Mesendoderm (in vitro differentiated cells): ENCODE data around the gene ZNF423.
A peak's percentile ranks its signal among the peaks of the same experiment; 100 is the strongest.

Experiments
- DNase-seq: peaks from one replicate; pipeline ENCODE4 v3.0.0; 2013
- H2AK5ac ChIP-seq: 2 replicates; pipeline ENCODE4 v1.6.1; 2013; ENCODE audit warnings: low read length, inconsistent platforms
- H2BK120ac ChIP-seq: 2 replicates; pipeline ENCODE4 v1.6.1; 2013; ENCODE audit warnings: low read depth, mild to moderate bottlenecking, low read length, moderate library complexity, mixed read lengths
- H2BK15ac ChIP-seq: replicated peaks from 2 replicates; pipeline ENCODE4 v1.6.1; 2013; ENCODE audit warnings: low read depth, mild to moderate bottlenecking, moderate library complexity
- H2BK5ac ChIP-seq: 2 replicates; pipeline ENCODE4 v1.6.1; 2013; ENCODE audit warnings: low read length, inconsistent platforms
- H3K18ac ChIP-seq: 2 replicates; pipeline ENCODE4 v1.6.1; 2013; ENCODE audit warnings: mild to moderate bottlenecking, low read length, mixed read lengths
- H3K23ac ChIP-seq: one replicate; pipeline ENCODE4 v1.6.1; 2013; ENCODE audit warnings: low read length
- H3K27ac ChIP-seq: 2 replicates; pipeline ENCODE4 v1.5.1; 2013; ENCODE audit warnings: low read depth, mild to moderate bottlenecking, inconsistent platforms, low read length, moderate library complexity
- H3K27me3 ChIP-seq: 2 replicates; pipeline ENCODE4 v1.6.1; 2013; ENCODE audit warnings: low read length, control low read depth, mild to moderate bottlenecking, inconsistent platforms; ENCODE audit not compliant: insufficient read depth, poor library complexity
- H3K36me3 ChIP-seq: 2 replicates; pipeline ENCODE4 v1.6.1; 2013; ENCODE audit warnings: low read length, inconsistent platforms; ENCODE audit not compliant: control insufficient read depth, insufficient read depth
- H3K4ac ChIP-seq: one replicate; pipeline ENCODE4 v1.6.1; 2013; ENCODE audit warnings: low read depth, mild to moderate bottlenecking, low read length, moderate library complexity
- H3K4me1 ChIP-seq: 2 replicates; pipeline ENCODE4 v1.6.1; 2013; ENCODE audit warnings: low read depth, low read length, inconsistent platforms; ENCODE audit not compliant: control insufficient read depth
- H3K4me2 ChIP-seq: 2 replicates; pipeline ENCODE4 v1.6.1; 2013; ENCODE audit warnings: low read length
- H3K4me3 ChIP-seq: 2 replicates; pipeline ENCODE4 v1.5.1; 2013; ENCODE audit warnings: mild to moderate bottlenecking, low read length
- H3K56ac ChIP-seq: one replicate; pipeline ENCODE4 v1.6.1; 2013; ENCODE audit warnings: low read length
- H3K79me1 ChIP-seq: 2 replicates; pipeline ENCODE4 v1.6.1; 2013; ENCODE audit warnings: low read length, inconsistent platforms
- H3K79me2 ChIP-seq: 2 replicates; pipeline ENCODE4 v1.6.1; 2013; ENCODE audit warnings: mild to moderate bottlenecking, low read length; ENCODE audit not compliant: control insufficient read depth, insufficient read depth
- H3K9ac ChIP-seq: 2 replicates; pipeline ENCODE4 v1.6.1; 2013; ENCODE audit warnings: low read length, inconsistent platforms
- H4K5ac ChIP-seq: one replicate; pipeline ENCODE4 v1.6.1; 2013; ENCODE audit warnings: low read length
- H4K8ac ChIP-seq: one replicate; pipeline ENCODE4 v1.6.1; 2013; ENCODE audit warnings: low read depth, mild to moderate bottlenecking, control low read depth, low read length, moderate library complexity
- WGBS: extraction: QIAGEN DNeasy Blood & Tissue Kit; methylation state at CpG from one replicate; pipeline ENCODE4 v1.1.7; 2013; ENCODE audit warnings: low lambda C conversion rate, missing lambda C conversion rate; ENCODE audit not compliant: insufficient coverage; ENCODE audit errors: extremely low coverage; 5-methylcytosine and 5-hydroxymethylcytosine counted together

ZNF423 gene

GRCh38 chr16:49830873-49831272, 25.0 kb downstream of the ZNF423 start:
- H3K23ac ChIP-seq = no peak overlapping the region
- H3K4me2 ChIP-seq = no peak overlapping the region
- no peak overlapping the region for H3K4ac ChIP-seq
- no peak overlapping the region for H3K4me3 ChIP-seq
- H3K79me2 ChIP-seq = peaks cover 42% of the 10 kb centered on the region
- H3K18ac ChIP-seq = no peak overlapping the region
- no peaks in the 10 kb centered on the region for H3K27me3 ChIP-seq
- no peak overlapping the region for H2BK5ac ChIP-seq
- H2BK120ac ChIP-seq = no peak overlapping the region
- no peak overlapping the region for H3K56ac ChIP-seq
- H3K79me1 ChIP-seq = peaks cover 22% of the 10 kb centered on the region
- H2BK15ac ChIP-seq = no peak overlapping the region
- no CpG with 5 or more reads among the region's 5 CpGs for WGBS
- no peak for DNase-seq
- no peak overlapping the region for H3K9ac ChIP-seq
- H3K4me1 ChIP-seq = peaks cover 13% of the 10 kb centered on the region
- no peak overlapping the region for H3K27ac ChIP-seq
- H2AK5ac ChIP-seq = no peak overlapping the region
- no peaks in the 10 kb centered on the region for H3K36me3 ChIP-seq
- no peak overlapping the region for H4K8ac ChIP-seq
- H4K5ac ChIP-seq = no peak overlapping the region

DNA sequence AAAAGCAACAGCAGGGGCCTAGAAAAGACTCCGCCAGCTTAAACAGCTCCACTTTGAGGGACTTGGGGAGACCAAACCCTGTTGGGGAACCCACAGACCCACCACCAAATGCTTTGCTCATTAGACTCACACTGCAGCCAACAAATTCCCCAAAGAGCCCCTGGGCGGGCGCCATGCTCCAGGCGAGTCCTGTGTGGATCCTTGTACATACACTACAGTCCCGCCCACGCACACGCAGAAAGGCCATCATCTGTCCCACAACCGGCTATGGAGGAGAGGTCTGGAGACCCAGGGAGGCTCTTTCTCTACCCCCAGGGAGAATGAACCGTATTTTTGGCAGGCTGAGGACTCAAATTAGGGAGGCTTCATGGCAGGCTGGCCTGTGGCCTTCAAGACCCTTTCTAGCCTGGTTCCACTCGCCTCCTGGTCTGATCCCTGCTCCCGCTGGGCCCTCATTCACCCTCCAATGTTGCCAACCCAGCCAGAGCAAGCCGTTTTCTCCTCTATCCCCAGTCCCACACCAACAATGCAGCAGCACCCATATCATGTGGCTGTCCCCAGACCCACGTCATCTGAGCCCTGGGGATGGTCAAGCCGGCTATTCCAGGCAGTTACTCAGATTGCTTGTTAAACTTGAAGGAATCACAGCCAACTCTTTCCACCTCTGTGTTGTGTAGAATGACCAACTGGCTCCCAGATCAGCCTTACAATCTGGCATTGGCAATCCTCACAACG, 27.2 kb downstream of the ZNF423 start:
- no peak overlapping the region for H2BK5ac ChIP-seq
- no peak for DNase-seq
- H2BK120ac ChIP-seq = no peak overlapping the region
- no peak overlapping the region for H3K23ac ChIP-seq
- H3K9ac ChIP-seq = no peak overlapping the region
- WGBS = no CpG with 5 or more reads among the region's 15 CpGs
- no peak overlapping the region for H4K8ac ChIP-seq
- no peak overlapping the region for H3K27ac ChIP-seq
- H2AK5ac ChIP-seq = no peak overlapping the region
- peak overlapping the region; percentile 11 for H3K56ac ChIP-seq
- H3K4me1 ChIP-seq = peaks cover 8% of the 10 kb centered on the region
- no peak overlapping the region for H2BK15ac ChIP-seq
- H3K4me3 ChIP-seq = no peak overlapping the region
- H3K36me3 ChIP-seq = no peaks in the 10 kb centered on the region
- no peaks in the 10 kb centered on the region for H3K27me3 ChIP-seq
- no peak overlapping the region for H3K4me2 ChIP-seq
- peaks cover 23% of the 10 kb centered on the region for H3K79me1 ChIP-seq
- no peak overlapping the region for H3K18ac ChIP-seq
- no peak overlapping the region for H3K4ac ChIP-seq
- no peak overlapping the region for H4K5ac ChIP-seq
- H3K79me2 ChIP-seq = peaks cover 37% of the 10 kb centered on the region

- no peak overlapping the region for H3K4me2 ChIP-seq
- H3K4me1 ChIP-seq = peaks cover 9% of the 10 kb centered on the region
- H4K8ac ChIP-seq = no peak overlapping the region
- H3K27me3 ChIP-seq = no peaks in the 10 kb centered on the region
- H3K56ac ChIP-seq = no peak overlapping the region
- H3K79me1 ChIP-seq = peaks cover 25% of the 10 kb centered on the region
- no peak overlapping the region for H3K9ac ChIP-seq
- H3K27ac ChIP-seq = no peak overlapping the region
- no peak overlapping the region for H3K18ac ChIP-seq
- H3K4me3 ChIP-seq = no peak overlapping the region
- no peak overlapping the region for H2AK5ac ChIP-seq
- H3K36me3 ChIP-seq = no peaks in the 10 kb centered on the region
- H2BK15ac ChIP-seq = no peak overlapping the region
- peaks cover 38% of the 10 kb centered on the region for H3K79me2 ChIP-seq
- H3K4ac ChIP-seq = no peak overlapping the region
- WGBS = no CpG with 5 or more reads among the region's 8 CpGs
- no peak overlapping the region for H4K5ac ChIP-seq
- no peak overlapping the region for H2BK120ac ChIP-seq
- no peak overlapping the region for H3K23ac ChIP-seq
- no peak for DNase-seq
- no peak overlapping the region for H2BK5ac ChIP-seq
These were observed 28.0 kb downstream of the ZNF423 start for GRCh38 chr16:49827805-49828438.

GRCh38 chr16:49826515-49826914, 29.4 kb downstream of the ZNF423 start:
- Histone ChIP-seq H2BK5ac (no peak overlapping the region), H3K23ac (no peak overlapping the region), H3K27me3 (no peaks in the 10 kb centered on the region), H3K27ac (no peak overlapping the region), H3K36me3 (no peaks in the 10 kb centered on the region), H3K79me1 (peaks cover 20% of the 10 kb centered on the region), H4K8ac (no peak overlapping the region), H3K4me1 (peaks cover 11% of the 10 kb centered on the region), H3K4me2 (no peak overlapping the region), H3K4ac (no peak overlapping the region), H3K56ac (no peak overlapping the region), H3K4me3 (no peak overlapping the region), H2BK15ac (no peak overlapping the region), H4K5ac (no peak overlapping the region), H3K79me2 (peaks cover 29% of the 10 kb centered on the region), H3K18ac (no peak overlapping the region), H3K9ac (no peak overlapping the region), H2AK5ac (no peak overlapping the region), H2BK120ac (no peak overlapping the region)
- DNase-seq = no peak
- WGBS = no CpG with 5 or more reads among the region's 5 CpGs

DNA sequence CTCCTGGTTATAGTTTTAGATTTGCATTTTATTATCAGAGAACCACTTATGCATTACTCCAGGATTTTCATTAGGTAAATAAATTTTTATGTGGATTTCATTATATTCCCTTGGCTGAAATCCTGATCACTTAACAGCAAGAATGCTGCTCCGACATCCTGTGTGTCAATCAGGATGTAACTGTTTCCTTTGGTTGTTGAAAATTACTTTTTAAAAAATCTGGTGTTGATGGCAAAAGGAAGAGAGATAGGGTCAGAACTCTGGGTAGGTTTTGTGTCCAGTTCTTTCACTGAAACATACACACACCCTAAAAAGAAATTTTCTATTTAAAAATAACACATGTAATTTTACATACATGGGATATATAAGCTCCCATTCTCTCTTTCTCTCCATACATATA, 30.9 kb downstream of the ZNF423 start:
- Histone ChIP-seq H4K5ac (no peak overlapping the region), H3K27me3 (no peaks in the 10 kb centered on the region), H3K79me1 (peaks cover 18% of the 10 kb centered on the region), H3K36me3 (no peaks in the 10 kb centered on the region), H3K4ac (no peak overlapping the region), H3K4me2 (no peak overlapping the region), H3K56ac (no peak overlapping the region), H3K9ac (no peak overlapping the region), H2BK120ac (no peak overlapping the region), H4K8ac (no peak overlapping the region), H3K79me2 (peaks cover 20% of the 10 kb centered on the region), H2BK5ac (no peak overlapping the region), H3K27ac (no peak overlapping the region), H3K18ac (no peak overlapping the region), H2BK15ac (no peak overlapping the region), H3K23ac (no peak overlapping the region), H3K4me1 (peaks cover 13% of the 10 kb centered on the region), H3K4me3 (no peak overlapping the region), H2AK5ac (no peak overlapping the region)
- WGBS = no CpG with 5 or more reads among the region's 1 CpG
- DNase-seq = no peak
